ENCODE results near the gene POLD1.

- TF ChIP-seq EP300 (IDR thresholded peaks at IDR 0.05) (no peak), CTCF (IDR thresholded peaks at IDR 0.05) (no peak), POLR2AphosphoS5 (IDR thresholded peaks at IDR 0.05) (no peak), POLR2A (IDR thresholded peaks at IDR 0.05) (no peak)
Measured at GRCh38 chr19:50459638-50460037, 75.5 kb downstream of the POLD1 start.

Measured in gastroesophageal sphincter (tissue), 3 donors.